ENCODE measurements around the gene TESK1. TPM values are rescaled to one million over a fixed set of nuclear protein-coding genes. Genes with fewer than 3 reads are reported as not detected.

The TESK1 gene
- total and polyA plus RNA-seq, 2 of the 8 experiments (the other 6 are each of a cell fraction or from before 2014, with no cell fraction given): 13.5 to 13.9 TPM

DNA sequence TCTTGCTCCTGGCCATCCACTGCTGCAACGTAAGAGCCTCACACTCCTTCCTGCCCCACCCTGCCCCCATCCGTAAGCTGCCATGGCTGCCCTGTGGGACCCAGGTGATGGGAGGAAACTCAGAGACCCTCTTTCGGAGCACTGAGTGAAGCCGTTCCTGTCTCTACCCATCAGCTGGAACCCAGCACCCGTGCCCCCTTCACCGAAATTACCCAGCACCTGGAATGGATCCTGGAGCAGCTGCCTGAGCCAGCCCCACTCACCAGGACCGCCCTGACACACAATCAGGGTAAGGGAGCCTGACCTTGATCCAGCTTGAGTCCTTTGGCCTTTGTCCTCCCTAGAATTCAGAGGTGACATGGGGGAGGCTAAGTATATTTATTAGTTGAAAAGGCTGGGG is 3.2 kb downstream of the TESK1 start (continued):
- no peak for TF ChIP-seq YY1 (IDR thresholded peaks at IDR 0.05; ENCODE audit: low read depth, low read length)
- no peak for TF ChIP-seq TEAD4 (IDR thresholded peaks at IDR 0.05; ENCODE audit: low read depth, low read length)
- TF ChIP-seq SIX5 (IDR thresholded peaks at IDR 0.05; ENCODE audit: low read depth, low read length): no peak
- TF ChIP-seq CREB1 (IDR thresholded peaks at IDR 0.05): no peak
